ENCODE data around the gene NEU2. TPM values are rescaled to one million over a fixed set of nuclear protein-coding genes. Genes with fewer than 3 reads are reported as not detected.

Gene NEU2
- total and polyA plus RNA-seq, 2 of the 4 experiments (the other 2 are of a cell fraction): not detected

DNA sequence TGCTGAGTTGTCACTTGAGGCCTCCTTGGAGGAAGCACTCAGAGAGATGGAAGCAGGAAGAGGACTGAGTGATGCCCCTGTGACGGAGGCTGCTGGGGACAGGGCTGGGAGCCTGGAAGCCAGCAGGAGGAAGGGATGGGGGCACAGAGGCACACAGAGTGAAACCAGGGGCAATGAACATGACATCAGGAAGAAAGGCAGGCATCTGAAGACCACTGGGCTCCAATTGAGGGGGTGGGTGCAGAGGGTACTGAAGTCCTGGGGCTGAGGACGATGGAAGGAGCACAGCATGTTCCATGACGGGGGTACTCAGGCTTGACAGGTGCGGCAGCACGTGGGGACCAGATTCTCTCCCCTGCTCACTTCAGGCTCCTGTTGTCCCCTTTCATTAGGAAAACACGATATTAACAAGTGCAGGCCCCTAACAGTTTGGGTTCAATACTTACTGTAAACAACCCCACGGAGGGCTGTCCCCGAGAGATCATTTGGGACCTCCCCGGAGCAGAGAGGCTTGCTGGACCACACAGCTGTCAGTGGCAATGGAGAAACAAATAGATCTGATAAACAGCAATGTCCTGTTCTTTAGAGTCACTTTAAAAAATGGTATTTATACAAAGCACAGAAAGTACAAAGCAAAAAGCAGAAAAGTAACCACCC lies 36.4 kb downstream of the NEU2 start:
- no peak overlapping the region for H4K91ac ChIP-seq (ENCODE audit: insufficient read depth, low read depth, low read length)
- in situ Hi-C loops (cut with MboI; ENCODE audit: low sequenced_read_pairs): no loop called here
- H3K18ac ChIP-seq (ENCODE audit: low read depth, low read length): no peak overlapping the region
- H3K27ac ChIP-seq (ENCODE audit: insufficient read depth, low read length): no peak overlapping the region
- no peak overlapping the region for H4K8ac ChIP-seq (ENCODE audit: low read depth in 2 of 2, low read length in 2 of 2)
- no peak overlapping the region for H2BK20ac ChIP-seq (ENCODE audit: low read depth, low read length)
- intact Hi-C loops (cut with micrococcal nuclease): no loop called here
- H3K79me1 ChIP-seq (ENCODE audit: low read depth in 1 of 2, low read length in 2 of 2): no peaks in the 10 kb centered on the region
- H3K9me1 ChIP-seq (ENCODE audit: insufficient read depth, low read length): no peaks in the 10 kb centered on the region
- H3K9me3 ChIP-seq (ENCODE audit: control insufficient read depth, insufficient read depth, low read length): no peaks in the 10 kb centered on the region
- ATAC-seq (ENCODE audit: low read depth) (no peak), DNase-seq (no peak)
- H4K5ac ChIP-seq (ENCODE audit: low read depth, low read length): no peak overlapping the region
- H3K27me3 ChIP-seq (ENCODE audit: control insufficient read depth, insufficient read depth, low read length): peaks cover 5% of the 10 kb centered on the region
- no peak overlapping the region for H2AK9ac ChIP-seq (replicated peaks; ENCODE audit: low read depth, low read length, poor library complexity)
- BruUV-seq (replicated peaks): no TSS peak
- H3K14ac ChIP-seq (replicated peaks; ENCODE audit: low read depth, low read length): no peak overlapping the region
- dilution Hi-C loops (cut with HindIII; ENCODE audit: low sequenced_read_pairs, unreplicated experiment): no loop called here
- no peak overlapping the region for H2BK15ac ChIP-seq (ENCODE audit: low read depth, low read length)
- no peaks in the 10 kb centered on the region for H3K36me3 ChIP-seq (ENCODE audit: control insufficient read depth, insufficient read depth, low read length)
- H3K4me2 ChIP-seq (ENCODE audit: low read depth, low read length): no peak overlapping the region
- no peak overlapping the region for H2BK120ac ChIP-seq (ENCODE audit: low read depth, low read length)
- no peak overlapping the region for H3K23ac ChIP-seq (ENCODE audit: low read depth, low read length)
- CTCF ChIA-PET: no interaction called here
- no peak overlapping the region; the same call in 1 of the 2 replicates for H3K56ac ChIP-seq (ENCODE audit: extremely low read depth, insufficient read depth, low read length)
- H2AFZ ChIP-seq (replicated peaks; ENCODE audit: low read length, poor library complexity): no peak overlapping the region
- H2AK5ac ChIP-seq (ENCODE audit: low read depth, low read length): no peak overlapping the region
- POLR2A ChIA-PET (ENCODE audit: unreplicated experiment): no interaction called here
- H3K4me3 ChIP-seq (ENCODE audit: insufficient read depth, low read depth, low read length): no peak overlapping the region
- no peak overlapping the region for H3K4ac ChIP-seq (ENCODE audit: low read depth, low read length)
- H3K4me1 ChIP-seq (ENCODE audit: control insufficient read depth, insufficient read depth, low read length): no peaks in the 10 kb centered on the region
- no peak overlapping the region for H2BK5ac ChIP-seq (ENCODE audit: low read depth, low read length, poor library complexity, severe bottlenecking)
- WGBS, 2 experiments (ENCODE audit: extremely low coverage in 2 of 2, insufficient read length in 1 of 2): 75% methylated on average over 1 of the region's 9 CpGs; no CpG with 5 or more reads in 1 of the 2 experiments
- TF ChIP-seq NFE2L2 (IDR thresholded peaks at IDR 0.05; ENCODE audit: low read depth, low read length) (no peak), MAZ (IDR thresholded peaks at IDR 0.05; ENCODE audit: borderline replicate concordance, low read depth, low read length) (no peak), CEBPB (IDR thresholded peaks at IDR 0.05; ENCODE audit: low read depth, low read length) (no peak), RAD21 (IDR thresholded peaks at IDR 0.05; ENCODE audit: low read length) (no peak), MXI1 (IDR thresholded peaks at IDR 0.05; ENCODE audit: borderline replicate concordance, low read depth, low read length) (no peak), FOS (IDR thresholded peaks at IDR 0.05; ENCODE audit: low read depth, low read length) (no peak), BHLHE40 (IDR thresholded peaks at IDR 0.05; ENCODE audit: low read depth, low read length) (no peak), SMC3 (IDR thresholded peaks at IDR 0.05; ENCODE audit: low read depth, low read length) (no peak)
- TF ChIP-seq, protein P1, sequence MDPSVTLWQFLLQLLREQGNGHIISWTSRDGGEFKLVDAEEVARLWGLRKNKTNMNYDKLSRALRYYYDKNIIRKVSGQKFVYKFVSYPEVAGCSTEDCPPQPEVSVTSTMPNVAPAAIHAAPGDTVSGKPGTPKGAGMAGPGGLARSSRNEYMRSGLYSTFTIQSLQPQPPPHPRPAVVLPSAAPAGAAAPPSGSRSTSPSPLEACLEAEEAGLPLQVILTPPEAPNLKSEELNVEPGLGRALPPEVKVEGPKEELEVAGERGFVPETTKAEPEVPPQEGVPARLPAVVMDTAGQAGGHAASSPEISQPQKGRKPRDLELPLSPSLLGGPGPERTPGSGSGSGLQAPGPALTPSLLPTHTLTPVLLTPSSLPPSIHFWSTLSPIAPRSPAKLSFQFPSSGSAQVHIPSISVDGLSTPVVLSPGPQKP (IDR thresholded peaks at IDR 0.05; ENCODE audit: borderline replicate concordance, low read depth, low read length): no peak
- TF ChIP-seq, protein P2, sequence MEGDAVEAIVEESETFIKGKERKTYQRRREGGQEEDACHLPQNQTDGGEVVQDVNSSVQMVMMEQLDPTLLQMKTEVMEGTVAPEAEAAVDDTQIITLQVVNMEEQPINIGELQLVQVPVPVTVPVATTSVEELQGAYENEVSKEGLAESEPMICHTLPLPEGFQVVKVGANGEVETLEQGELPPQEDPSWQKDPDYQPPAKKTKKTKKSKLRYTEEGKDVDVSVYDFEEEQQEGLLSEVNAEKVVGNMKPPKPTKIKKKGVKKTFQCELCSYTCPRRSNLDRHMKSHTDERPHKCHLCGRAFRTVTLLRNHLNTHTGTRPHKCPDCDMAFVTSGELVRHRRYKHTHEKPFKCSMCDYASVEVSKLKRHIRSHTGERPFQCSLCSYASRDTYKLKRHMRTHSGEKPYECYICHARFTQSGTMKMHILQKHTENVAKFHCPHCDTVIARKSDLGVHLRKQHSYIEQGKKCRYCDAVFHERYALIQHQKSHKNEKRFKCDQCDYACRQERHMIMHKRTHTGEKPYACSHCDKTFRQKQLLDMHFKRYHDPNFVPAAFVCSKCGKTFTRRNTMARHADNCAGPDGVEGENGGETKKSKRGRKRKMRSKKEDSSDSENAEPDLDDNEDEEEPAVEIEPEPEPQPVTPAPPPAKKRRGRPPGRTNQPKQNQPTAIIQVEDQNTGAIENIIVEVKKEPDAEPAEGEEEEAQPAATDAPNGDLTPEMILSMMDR (conservative IDR thresholded peaks at IDR 0.05; ENCODE audit: low read depth, low read length): no peak
- TF ChIP-seq, protein P3, sequence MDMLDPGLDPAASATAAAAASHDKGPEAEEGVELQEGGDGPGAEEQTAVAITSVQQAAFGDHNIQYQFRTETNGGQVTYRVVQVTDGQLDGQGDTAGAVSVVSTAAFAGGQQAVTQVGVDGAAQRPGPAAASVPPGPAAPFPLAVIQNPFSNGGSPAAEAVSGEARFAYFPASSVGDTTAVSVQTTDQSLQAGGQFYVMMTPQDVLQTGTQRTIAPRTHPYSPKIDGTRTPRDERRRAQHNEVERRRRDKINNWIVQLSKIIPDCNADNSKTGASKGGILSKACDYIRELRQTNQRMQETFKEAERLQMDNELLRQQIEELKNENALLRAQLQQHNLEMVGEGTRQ (IDR thresholded peaks at IDR 0.05; ENCODE audit: low read depth, low read length): no peak
- H4K20me1 ChIP-seq (ENCODE audit: insufficient read depth, low read length): no peaks in the 10 kb centered on the region
- H3K9ac ChIP-seq (ENCODE audit: low read depth, low read length): no peak overlapping the region

Data from IMR-90 (cell line).